IMR-90 (cell line): ENCODE data around the gene FER1L5. TPM values are rescaled to one million over a fixed set of nuclear protein-coding genes. Genes with fewer than 3 reads are reported as not detected.
A peak's percentile ranks its signal among the peaks of the same experiment; 100 is the strongest.

Experiments used
- ATAC-seq: fragments of 200-7000 bp; cut with Tn5 transposase; 2 replicates; pipeline ENCODE4 v1.9.1; 2020; ENCODE audit warnings: low read depth, mild to moderate bottlenecking, moderate library complexity
- BruUV-seq: library from RNA; stranded (reverse); fragments of 400-500 nt; replicated peaks from 2 replicates; lab custom pipeline; 2021; lab: Mats Ljungman, UMichigan
- CTCF ChIA-PET: fragments of 300-600 bp; formaldehyde crosslinking; extraction: SDS; loops from one replicate; lab custom pipeline; 2021; ENCODE audit warnings: antibody characterized with exemption; lab: Yijun Ruan, JAX
- POLR2A ChIA-PET: fragments of 300-600 bp; sonication (Branson Sonifier 250); formaldehyde crosslinking; loops from one replicate; lab custom pipeline; 2022; ENCODE audit warnings: antibody characterized with exemption; ENCODE audit not compliant: unreplicated experiment; lab: Charles Lee
- DNase-seq: peaks from one replicate; pipeline ENCODE4 v3.0.0; 2013
- H2AFZ ChIP-seq: replicated peaks from 2 replicates; pipeline ENCODE3; 2013; ENCODE audit warnings: low read length, mild to moderate bottlenecking; ENCODE audit not compliant: poor library complexity
- H2AK5ac ChIP-seq: 2 replicates; pipeline ENCODE4 v1.6.1; 2013; ENCODE audit warnings: low read depth, low read length, inconsistent platforms
- H2AK9ac ChIP-seq: replicated peaks from 2 replicates; pipeline ENCODE3; 2013; ENCODE audit warnings: mild to moderate bottlenecking, low read depth, low read length, moderate library complexity; ENCODE audit not compliant: poor library complexity
- H2BK120ac ChIP-seq: 2 replicates; pipeline ENCODE4 v1.6.1; 2013; ENCODE audit warnings: low read depth, low read length, inconsistent platforms
- H2BK15ac ChIP-seq: 3 replicates; pipeline ENCODE4 v1.6.1; 2013; ENCODE audit warnings: low read depth, low read length, inconsistent platforms
- H2BK20ac ChIP-seq: 2 replicates; pipeline ENCODE4 v1.6.1; 2013; ENCODE audit warnings: low read depth, mild to moderate bottlenecking, inconsistent platforms, low read length, moderate library complexity
- H2BK5ac ChIP-seq: 2 replicates; pipeline ENCODE4 v1.6.1; 2013; ENCODE audit warnings: mild to moderate bottlenecking, low read depth, low read length, inconsistent platforms; ENCODE audit not compliant: poor library complexity, severe bottlenecking
- H3K14ac ChIP-seq: replicated peaks from 2 replicates; pipeline ENCODE4 v1.6.1; 2013; ENCODE audit warnings: low read depth, low read length, inconsistent platforms
- H3K18ac ChIP-seq: 2 replicates; pipeline ENCODE4 v1.6.1; 2013; ENCODE audit warnings: low read depth, low read length, control low read depth
- H3K23ac ChIP-seq: 2 replicates; pipeline ENCODE4 v1.6.1; 2013; ENCODE audit warnings: low read depth, low read length, inconsistent platforms
- H3K27ac ChIP-seq: 2 replicates; pipeline ENCODE4 v1.5.1; 2013; ENCODE audit warnings: mild to moderate bottlenecking, control low read depth, low read length; ENCODE audit not compliant: insufficient read depth
- H3K27me3 ChIP-seq: 2 replicates; pipeline ENCODE4 v1.6.1; 2013; ENCODE audit warnings: low read length; ENCODE audit not compliant: control insufficient read depth, insufficient read depth
- H3K36me3 ChIP-seq: 2 replicates; pipeline ENCODE4 v1.6.1; 2013; ENCODE audit warnings: low read length, mixed read lengths; ENCODE audit not compliant: control insufficient read depth, insufficient read depth
- H3K4ac ChIP-seq: 2 replicates; pipeline ENCODE4 v1.6.1; 2013; ENCODE audit warnings: low read depth, low read length, inconsistent platforms
- H3K4me1 ChIP-seq: 2 replicates; pipeline ENCODE4 v1.6.1; 2013; ENCODE audit warnings: low read length, mixed read lengths; ENCODE audit not compliant: control insufficient read depth, insufficient read depth
- H3K4me2 ChIP-seq: 2 replicates; pipeline ENCODE4 v1.6.1; 2013; ENCODE audit warnings: low read depth, mild to moderate bottlenecking, control low read depth, low read length, moderate library complexity
- H3K4me3 ChIP-seq: 2 replicates; pipeline ENCODE4 v1.5.1; 2013; ENCODE audit warnings: low read depth, mild to moderate bottlenecking, control low read depth, low read length, moderate library complexity; ENCODE audit not compliant: insufficient read depth
- H3K56ac ChIP-seq: 2 replicates; pipeline ENCODE4 v1.6.1; 2013; ENCODE audit warnings: low read length, inconsistent platforms; ENCODE audit not compliant: insufficient read depth; ENCODE audit errors: extremely low read depth
- H3K79me1 ChIP-seq, 2 experiments: 2 replicates each; pipeline ENCODE4 v1.6.1; 2013; ENCODE audit warnings: low read length in 2 of 2, inconsistent platforms in 1 of 2, low read depth in 1 of 2
- H3K9ac ChIP-seq: 2 replicates; pipeline ENCODE4 v1.6.1; 2013; ENCODE audit warnings: low read depth, low read length, control low read depth
- H3K9me1 ChIP-seq: 2 replicates; pipeline ENCODE4 v1.6.1; 2013; ENCODE audit warnings: low read length, inconsistent platforms; ENCODE audit not compliant: insufficient read depth
- H3K9me3 ChIP-seq: 2 replicates; pipeline ENCODE4 v1.6.1; 2013; ENCODE audit warnings: low read length; ENCODE audit not compliant: control insufficient read depth, insufficient read depth
- H4K20me1 ChIP-seq: 2 replicates; pipeline ENCODE4 v1.6.1; 2013; ENCODE audit warnings: low read length, inconsistent platforms; ENCODE audit not compliant: insufficient read depth
- H4K5ac ChIP-seq: 2 replicates; pipeline ENCODE4 v1.6.1; 2013; ENCODE audit warnings: mild to moderate bottlenecking, low read depth, low read length, control low read depth
- H4K8ac ChIP-seq, 2 experiments: 2 replicates each; pipeline ENCODE4 v1.6.1; 2013; ENCODE audit warnings: low read depth in 2 of 2, low read length in 2 of 2, control low read depth in 1 of 2, inconsistent platforms in 1 of 2
- H4K91ac ChIP-seq: 2 replicates; pipeline ENCODE4 v1.6.1; 2013; ENCODE audit warnings: low read depth, low read length, inconsistent platforms; ENCODE audit not compliant: insufficient read depth
- BHLHE40 ChIP-seq: fragments of 150-350 bp; IDR thresholded peaks from 2 replicates; pipeline ENCODE4 v1.6.1; 2016; ENCODE audit warnings: mild to moderate bottlenecking, low read depth, low read length
- CEBPB ChIP-seq: IDR thresholded peaks from 2 replicates; pipeline ENCODE4 v1.6.1; 2012; ENCODE audit warnings: low read depth, low read length, improper control_type of control experiment
- FOS ChIP-seq: fragments of 150-350 bp; IDR thresholded peaks from 2 replicates; pipeline ENCODE4 v1.6.1; 2016; ENCODE audit warnings: low read depth, low read length
- MAZ ChIP-seq: IDR thresholded peaks from 2 replicates; pipeline ENCODE4 v1.6.1; 2012; ENCODE audit warnings: low read depth, mild to moderate bottlenecking, low read length, improper control_type of control experiment, moderate library complexity, borderline replicate concordance
- NFE2L2 ChIP-seq: fragments of 150-350 bp; IDR thresholded peaks from 2 replicates; pipeline ENCODE4 v1.6.1; 2016; ENCODE audit warnings: low read depth, mild to moderate bottlenecking, low read length
- POLR2A ChIP-seq: IDR thresholded peaks from 2 replicates; pipeline ENCODE4 v1.6.1; 2012; ENCODE audit warnings: mild to moderate bottlenecking, low read depth, low read length
- RCOR1 ChIP-seq: IDR thresholded peaks from 2 replicates; pipeline ENCODE4 v1.6.1; 2012; ENCODE audit warnings: mild to moderate bottlenecking, low read length, improper control_type of control experiment; ENCODE audit not compliant: insufficient replicate concordance
- SMC3 ChIP-seq: fragments of 150-350 bp; IDR thresholded peaks from 2 replicates; pipeline ENCODE4 v1.6.1; 2016; ENCODE audit warnings: low read depth, mild to moderate bottlenecking, antibody characterized with exemption, low read length, moderate library complexity
- WGBS, 2 experiments: methylation state at CpG; one replicate each; pipeline versions ENCODE4 v1.1.5 to v1.1.7; 2013; ENCODE audit warnings: missing lambda C conversion rate in 2 of 2; ENCODE audit not compliant: insufficient read length in 1 of 2; ENCODE audit errors: extremely low coverage in 2 of 2; 5-methylcytosine and 5-hydroxymethylcytosine counted together
- dilution Hi-C: fragments of 300-500 bp; cut with HindIII; formaldehyde crosslinking; loops from one replicate; pipeline ENCODE4 v1.14.3; 2018; ENCODE audit warnings: low sequenced_read_pairs; ENCODE audit not compliant: unreplicated experiment
- in situ Hi-C: fragments of 300-500 bp; cut with MboI; formaldehyde crosslinking; loops from 3 replicates; pipeline ENCODE4 v1.14.3; 2019; ENCODE audit warnings: low sequenced_read_pairs, inconsistent platforms, mixed read lengths
- intact Hi-C: fragments of 100-400 bp; cut with micrococcal nuclease; formaldehyde crosslinking; loops from 2 replicates; pipeline ENCODE4 v1.10.0; 2022
- polyA plus RNA-seq, 3 experiments: library from polyadenylated mRNA; depleted of rRNA; stranded (reverse); fragments of >200 nt; gene quantifications; 2 replicates each; pipeline ENCODE4 v1.2.3, GENCODE V29; 2012; ENCODE audit warnings: low replicate concordance in 1 of 3
- total RNA-seq: library from RNA; depleted of rRNA; stranded (reverse); fragments of >200 nt; gene quantifications from 2 replicates; pipeline ENCODE4 v1.2.3, GENCODE V29; 2012
- TF ChIP-seq, protein P1 (sequence below): fragments of 150-350 bp; IDR thresholded peaks from 2 replicates; pipeline ENCODE4 v1.6.1; 2016; ENCODE audit warnings: low read depth, mild to moderate bottlenecking, low read length, moderate library complexity, borderline replicate concordance

FER1L5 gene
- total and polyA plus RNA-seq, 2 of the 4 experiments (the other 2 are of a cell fraction): 0.15 to 0.36 TPM

- H3K4me3 ChIP-seq: no peak overlapping the region
- TF ChIP-seq NFE2L2 (no peak), RCOR1 (no peak), SMC3 (no peak), BHLHE40 (no peak), POLR2A (no peak), FOS (no peak), CEBPB (no peak), MAZ (no peak)
- TF ChIP-seq, protein P1, sequence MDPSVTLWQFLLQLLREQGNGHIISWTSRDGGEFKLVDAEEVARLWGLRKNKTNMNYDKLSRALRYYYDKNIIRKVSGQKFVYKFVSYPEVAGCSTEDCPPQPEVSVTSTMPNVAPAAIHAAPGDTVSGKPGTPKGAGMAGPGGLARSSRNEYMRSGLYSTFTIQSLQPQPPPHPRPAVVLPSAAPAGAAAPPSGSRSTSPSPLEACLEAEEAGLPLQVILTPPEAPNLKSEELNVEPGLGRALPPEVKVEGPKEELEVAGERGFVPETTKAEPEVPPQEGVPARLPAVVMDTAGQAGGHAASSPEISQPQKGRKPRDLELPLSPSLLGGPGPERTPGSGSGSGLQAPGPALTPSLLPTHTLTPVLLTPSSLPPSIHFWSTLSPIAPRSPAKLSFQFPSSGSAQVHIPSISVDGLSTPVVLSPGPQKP: no peak
- no peak overlapping the region for H3K4me2 ChIP-seq
- H2BK15ac ChIP-seq: no peak overlapping the region
- H3K4ac ChIP-seq: no peak overlapping the region
- no peak overlapping the region for H3K23ac ChIP-seq
- H4K20me1 ChIP-seq: no peaks in the 10 kb centered on the region
- no peak overlapping the region for H4K5ac ChIP-seq
- H2AFZ ChIP-seq: no peak overlapping the region
- H2BK20ac ChIP-seq: no peak overlapping the region
- H3K27me3 ChIP-seq: no peaks in the 10 kb centered on the region
- H2AK9ac ChIP-seq: no peak overlapping the region
- peak; percentile 65 for ATAC-seq
- peaks cover 2% of the 10 kb centered on the region; the same call in 1 of the 2 replicates for H3K4me1 ChIP-seq
- intact Hi-C loops: no loop called here
- DNase-seq: peak; percentile 56
- ChIA-PET CTCF (no interaction called here), POLR2A (no interaction called here)
- no peaks in the 10 kb centered on the region for H3K9me1 ChIP-seq
- no TSS peak for BruUV-seq
- H3K56ac ChIP-seq: no peak overlapping the region
- H4K8ac ChIP-seq: no peak overlapping the region
- H3K9ac ChIP-seq: no peak overlapping the region
- H2AK5ac ChIP-seq: no peak overlapping the region
- no peak overlapping the region for H3K27ac ChIP-seq
- H2BK120ac ChIP-seq: no peak overlapping the region
- H3K9me3 ChIP-seq: no peaks in the 10 kb centered on the region
- H3K36me3 ChIP-seq: peaks cover 43% of the 10 kb centered on the region
- WGBS, 2 experiments: no CpG with 5 or more reads among the region's 2 CpGs
- dilution Hi-C loops: no loop called here
- H3K14ac ChIP-seq: no peak overlapping the region
- H3K79me1 ChIP-seq: peaks cover 5% of the 10 kb centered on the region in 2 experiments; a peak in 2 of 4 replicates
- H3K18ac ChIP-seq: no peak overlapping the region
- in situ Hi-C loops: no loop called here
- no peak overlapping the region for H4K91ac ChIP-seq
- no peak overlapping the region for H2BK5ac ChIP-seq
Measured at GRCh38 chr2:96730212-96730611, 87.6 kb downstream of the FER1L5 start.
